HG03060 (cell line): ENCODE results near the gene SCN7A.
"Not testable (repeated sequence)": the region's sequence is repeated elsewhere in the genome, so short reads cannot be mapped to it uniquely, and the experiment has no call there.

Source experiments
- ATAC-seq: cut with Tn5 transposase; IDR thresholded peaks from one replicate; pipeline ENCODE4 v1.9.1; 2021; ENCODE audit warnings: low read depth, moderate number of reproducible peaks; ENCODE audit not compliant: unreplicated experiment

The SCN7A gene

DNA sequence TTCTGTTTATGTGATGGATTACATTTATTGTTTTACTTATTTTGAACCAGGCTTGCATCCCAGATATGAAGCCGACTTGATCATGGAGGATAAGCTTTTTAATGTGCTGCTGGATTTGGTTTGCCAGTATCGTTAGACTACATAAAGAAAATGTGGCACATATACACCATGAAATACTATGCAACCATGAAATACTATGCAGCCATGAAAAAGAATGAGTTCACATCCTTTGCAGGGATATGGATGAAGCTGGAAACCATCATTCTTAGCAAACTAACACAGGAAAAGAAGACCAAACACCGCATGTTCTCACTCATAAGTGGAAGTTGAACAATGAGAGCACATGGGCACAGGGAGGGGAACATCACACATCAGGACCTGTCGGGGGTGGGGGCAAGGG, 38.2 kb downstream of the SCN7A start:
- not testable (repeated sequence) for ATAC-seq

DNA sequence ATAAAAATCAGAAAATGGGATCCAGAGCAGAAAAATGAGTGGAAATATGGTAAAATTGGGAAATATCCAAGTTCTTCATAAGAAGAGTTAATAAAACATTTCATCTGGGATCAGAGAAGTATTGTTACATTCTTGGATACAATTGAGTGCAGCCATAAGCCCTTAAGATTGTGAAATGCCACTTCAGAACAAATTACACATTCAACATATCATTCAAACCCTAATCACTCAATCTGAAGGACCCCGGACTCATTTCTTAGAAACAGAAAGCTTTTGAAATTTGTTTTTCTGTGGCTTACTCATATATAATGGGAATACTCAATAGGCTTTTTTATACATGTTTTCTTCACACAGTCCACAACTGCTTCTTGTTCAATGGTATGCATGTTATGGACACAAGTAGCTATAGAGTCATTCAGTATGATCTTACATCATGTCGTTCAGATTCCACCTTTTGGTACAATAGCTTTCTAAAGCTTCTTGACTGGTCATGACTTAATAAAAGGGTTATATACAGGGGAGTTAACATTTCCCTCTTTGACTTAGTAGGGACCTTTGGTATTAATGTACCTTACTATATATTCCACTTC, 39.9 kb downstream of the SCN7A start:
- ATAC-seq: no peak

DNA sequence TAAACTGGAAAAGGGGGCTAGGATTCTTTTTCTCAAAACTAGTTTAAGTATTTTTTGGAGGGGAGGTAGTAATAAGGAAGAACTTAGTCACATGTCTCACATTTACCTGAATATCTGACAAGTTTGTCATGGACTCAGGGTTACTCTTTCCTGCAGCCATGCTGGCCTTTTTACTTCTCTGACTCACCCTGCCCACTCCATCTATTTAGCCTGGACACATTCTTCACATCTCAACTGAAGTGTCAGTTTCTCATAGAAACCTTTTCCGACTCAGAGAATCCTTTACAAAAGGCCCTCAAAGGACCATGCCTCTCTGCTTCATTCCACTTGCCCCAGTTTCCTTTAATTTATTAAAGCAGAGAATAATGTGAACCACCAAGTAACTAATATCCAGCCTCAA, 42.6 kb downstream of the SCN7A start:
- ATAC-seq: no peak

DNA sequence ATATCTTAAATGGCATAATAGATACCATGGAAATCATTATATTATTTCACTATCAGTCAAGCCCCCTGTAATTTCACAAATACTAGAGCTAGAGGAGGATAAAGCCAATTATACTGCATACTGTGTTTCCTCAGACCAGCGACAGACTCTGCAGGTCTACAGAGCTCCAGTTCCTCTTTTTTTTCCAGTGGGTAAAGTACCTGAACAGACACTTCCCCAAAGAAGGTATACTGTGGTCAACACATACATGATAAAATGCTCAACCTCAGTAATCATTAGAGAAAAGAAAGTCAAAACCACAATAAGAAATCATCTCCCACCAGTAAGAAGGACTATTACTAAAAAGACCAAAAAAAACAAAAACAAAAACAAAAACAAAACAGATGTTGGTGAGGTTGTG, 44.6 kb downstream of the SCN7A start:
- peak; percentile 77 for ATAC-seq

DNA sequence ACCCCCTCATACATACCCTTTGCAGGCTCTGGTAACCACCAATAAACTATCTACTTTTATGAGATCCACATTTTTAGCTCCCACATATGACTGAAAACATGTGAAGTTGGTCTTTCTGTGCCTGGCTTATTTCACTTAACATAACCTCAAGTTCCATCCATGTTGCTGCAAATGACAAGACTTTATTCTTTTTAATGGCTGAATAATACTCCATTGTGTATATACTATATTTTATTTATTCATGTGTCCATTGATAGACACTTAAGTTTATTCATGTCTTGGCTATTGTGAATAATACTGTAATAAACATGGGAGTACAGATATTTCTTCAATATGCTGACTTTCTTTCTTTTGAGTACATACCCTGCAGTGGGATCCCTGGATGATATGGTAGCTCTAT, 45.9 kb downstream of the SCN7A start:
- ATAC-seq: no peak

DNA sequence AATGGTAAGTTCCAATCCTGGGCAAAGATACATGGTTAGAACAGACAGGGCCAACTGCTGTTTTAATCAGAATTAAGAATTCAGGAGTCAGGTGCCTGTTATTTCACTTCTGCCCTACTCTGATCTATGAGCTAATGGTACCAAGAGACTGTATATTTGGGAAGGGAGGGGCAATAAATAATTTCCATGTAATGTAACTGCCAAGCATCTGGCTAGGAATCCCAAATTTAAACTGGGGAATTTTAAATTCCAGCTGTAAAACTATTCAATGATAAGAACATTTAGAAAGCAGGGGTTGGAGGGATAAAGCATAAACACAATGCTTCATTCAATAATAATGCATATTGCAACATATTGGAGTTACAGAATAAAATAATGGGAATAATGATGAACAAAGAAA, 49.7 kb downstream of the SCN7A start:
- no peak for ATAC-seq

DNA sequence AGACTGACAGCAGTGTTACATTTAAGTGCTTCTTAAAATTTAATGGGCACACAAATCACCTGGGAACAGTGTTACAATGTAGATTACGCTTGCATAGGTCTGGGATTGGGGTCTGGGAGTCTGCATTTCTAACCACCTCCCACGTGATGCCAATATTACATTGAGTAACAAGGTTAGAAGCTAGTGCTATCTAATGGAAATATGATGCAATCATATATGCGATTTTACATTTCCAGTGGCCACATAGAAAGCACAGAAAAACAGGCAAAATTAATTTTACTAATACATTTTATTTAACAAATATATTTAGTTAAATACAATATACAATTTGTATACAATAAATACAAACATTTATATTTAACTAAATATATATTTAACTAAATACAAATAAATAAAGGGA, 53.7 kb downstream of the SCN7A start:
- no peak for ATAC-seq

DNA sequence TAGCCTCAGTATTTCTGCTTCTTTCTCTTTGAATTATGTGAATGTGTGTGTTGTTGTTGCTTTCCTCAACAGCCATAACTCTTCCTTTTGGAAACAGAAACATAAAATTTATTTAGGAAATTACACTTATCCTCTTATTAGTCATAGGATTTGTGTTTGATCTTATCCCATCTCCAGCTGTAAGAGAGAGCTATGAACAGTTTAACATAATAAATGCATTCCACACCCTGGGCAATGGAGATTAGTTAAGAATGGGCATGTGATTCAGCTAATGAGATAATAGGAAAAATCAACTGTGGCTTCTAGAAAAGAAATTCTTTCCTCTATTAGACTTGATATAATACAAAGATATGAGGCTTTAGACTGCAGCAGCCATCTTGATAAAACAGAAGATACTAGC, 55.0 kb downstream of the SCN7A start:
- no peak for ATAC-seq

DNA sequence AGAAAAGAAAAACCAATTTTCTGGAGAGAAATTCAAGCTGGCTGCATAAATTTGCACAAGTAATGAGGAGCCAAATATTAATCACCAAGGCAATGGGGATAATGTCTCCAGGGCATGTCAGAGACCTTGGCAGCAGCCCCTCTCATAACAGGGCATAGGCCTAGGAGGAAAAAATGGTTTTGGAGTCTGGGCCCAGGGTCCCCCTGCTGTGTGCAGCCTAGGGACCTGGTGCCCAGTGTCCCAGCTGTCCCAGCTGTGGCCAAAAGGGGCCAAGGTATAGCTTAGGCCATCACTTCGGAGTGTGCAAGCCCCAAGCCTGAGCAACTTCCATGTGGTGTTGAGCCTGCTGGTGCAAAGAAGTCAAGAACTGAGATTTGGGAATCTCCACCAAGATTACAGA, 57.1 kb downstream of the SCN7A start:
- ATAC-seq: no peak

DNA sequence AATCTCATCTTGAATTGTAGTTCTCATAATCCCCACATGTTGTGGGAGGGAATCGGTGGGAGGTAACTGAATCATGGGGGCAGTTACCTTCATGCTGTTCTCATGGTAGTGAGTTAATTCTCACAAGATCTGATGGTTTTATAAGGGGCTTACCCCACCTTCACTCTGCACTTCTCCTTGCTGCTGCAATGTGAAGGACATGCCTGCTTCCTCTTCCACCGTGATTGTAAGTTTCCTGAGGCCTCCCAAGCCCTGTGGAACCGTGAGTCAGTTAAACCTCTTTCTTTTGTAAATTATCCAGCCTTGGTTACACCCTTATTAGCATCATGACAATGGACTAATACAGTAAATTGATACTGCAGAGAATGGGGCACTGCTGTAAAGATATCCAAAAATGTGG, 57.9 kb downstream of the SCN7A start:
- no peak for ATAC-seq

DNA sequence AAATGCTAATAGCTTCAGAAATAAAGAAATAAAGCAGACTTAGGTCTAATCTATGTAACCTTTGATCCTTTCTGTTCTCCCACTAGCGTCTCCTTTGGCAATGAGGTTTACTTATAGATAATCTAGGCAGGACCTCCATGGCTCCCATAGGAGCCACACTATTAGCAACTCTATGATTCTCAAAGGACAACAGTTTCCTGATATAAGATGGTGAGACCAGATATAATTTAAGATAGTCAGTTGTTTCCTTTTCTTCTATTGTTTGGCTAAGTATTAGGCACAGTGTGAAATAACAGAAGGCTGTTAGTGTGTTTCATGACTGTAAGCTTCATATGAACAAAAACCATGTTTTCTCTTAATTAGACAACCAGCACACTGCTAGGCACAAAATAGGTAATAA, 59.6 kb downstream of the SCN7A start:
- no peak for ATAC-seq

DNA sequence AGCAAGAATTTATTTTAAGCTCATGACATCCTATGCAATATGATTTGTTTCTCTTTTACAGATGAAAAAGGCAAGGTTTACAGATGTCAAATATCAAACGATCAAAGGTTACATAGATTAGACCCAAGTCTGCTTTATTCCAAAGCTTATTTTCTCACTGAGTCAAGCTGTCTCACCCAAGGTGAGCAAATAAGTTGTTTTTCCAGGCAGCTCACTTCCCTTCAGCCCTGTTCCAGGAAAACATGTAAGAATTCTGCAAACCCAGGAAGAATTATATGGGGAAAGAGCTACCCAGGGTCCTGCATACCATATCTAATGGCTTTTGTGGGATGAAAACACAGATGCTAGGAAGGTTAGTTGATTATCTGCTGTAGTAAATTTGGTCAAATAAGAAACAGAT, 60.6 kb downstream of the SCN7A start:
- no peak for ATAC-seq

DNA sequence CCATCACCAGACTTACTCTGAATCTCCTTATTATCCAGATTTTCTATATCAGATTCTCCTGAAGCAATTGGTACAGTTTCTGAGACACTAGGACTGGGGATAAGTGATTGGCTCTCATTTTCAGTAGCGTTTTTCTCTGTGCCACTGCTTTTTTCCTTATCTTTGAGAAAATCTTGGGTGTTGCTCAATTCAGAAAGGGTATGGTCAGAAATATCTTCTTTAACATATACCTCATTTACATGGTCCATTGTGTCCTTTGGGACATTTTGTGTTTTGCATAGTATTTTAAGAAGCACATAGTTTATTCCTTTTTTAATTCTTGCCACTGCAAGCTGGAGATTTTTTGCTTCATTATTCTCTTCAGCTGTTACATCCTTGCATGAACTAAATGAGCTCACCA, 61.7 kb downstream of the SCN7A start:
- no peak for ATAC-seq

DNA sequence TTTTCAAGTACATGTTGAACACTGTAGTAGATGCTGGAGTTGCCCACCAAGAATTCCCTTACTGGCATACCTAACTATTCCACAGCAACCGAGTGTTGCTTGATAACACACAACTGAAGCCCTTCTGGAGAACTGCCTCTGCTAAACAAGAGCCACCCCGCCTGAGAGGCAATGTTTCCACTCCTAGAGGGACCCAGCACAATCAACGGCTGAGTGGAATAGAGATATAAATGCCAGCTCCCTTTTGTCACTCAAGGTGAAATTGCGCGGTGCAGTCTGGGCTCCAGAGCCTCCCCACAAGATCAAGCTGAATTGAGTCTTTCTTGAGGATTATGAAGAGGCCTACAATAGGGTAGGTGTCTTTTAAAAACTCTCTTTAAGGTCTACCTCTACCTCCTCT, 69.2 kb downstream of the SCN7A start:
- no peak for ATAC-seq

DNA sequence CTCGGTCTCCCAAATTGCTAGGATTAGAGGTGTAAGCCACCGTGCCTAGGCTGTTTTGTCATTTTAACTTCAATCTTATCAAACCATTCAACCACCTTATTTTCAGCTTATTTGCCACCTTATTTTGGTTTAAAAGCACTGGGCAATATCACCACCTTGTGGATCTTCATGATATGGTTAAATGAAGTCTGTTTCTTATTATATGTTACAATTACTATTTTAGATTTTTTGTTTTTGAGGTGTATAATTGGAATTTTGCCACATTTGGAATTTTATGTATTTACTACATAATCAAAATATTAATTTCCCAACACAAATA, 74.5 kb downstream of the SCN7A start:
- ATAC-seq: no peak

DNA sequence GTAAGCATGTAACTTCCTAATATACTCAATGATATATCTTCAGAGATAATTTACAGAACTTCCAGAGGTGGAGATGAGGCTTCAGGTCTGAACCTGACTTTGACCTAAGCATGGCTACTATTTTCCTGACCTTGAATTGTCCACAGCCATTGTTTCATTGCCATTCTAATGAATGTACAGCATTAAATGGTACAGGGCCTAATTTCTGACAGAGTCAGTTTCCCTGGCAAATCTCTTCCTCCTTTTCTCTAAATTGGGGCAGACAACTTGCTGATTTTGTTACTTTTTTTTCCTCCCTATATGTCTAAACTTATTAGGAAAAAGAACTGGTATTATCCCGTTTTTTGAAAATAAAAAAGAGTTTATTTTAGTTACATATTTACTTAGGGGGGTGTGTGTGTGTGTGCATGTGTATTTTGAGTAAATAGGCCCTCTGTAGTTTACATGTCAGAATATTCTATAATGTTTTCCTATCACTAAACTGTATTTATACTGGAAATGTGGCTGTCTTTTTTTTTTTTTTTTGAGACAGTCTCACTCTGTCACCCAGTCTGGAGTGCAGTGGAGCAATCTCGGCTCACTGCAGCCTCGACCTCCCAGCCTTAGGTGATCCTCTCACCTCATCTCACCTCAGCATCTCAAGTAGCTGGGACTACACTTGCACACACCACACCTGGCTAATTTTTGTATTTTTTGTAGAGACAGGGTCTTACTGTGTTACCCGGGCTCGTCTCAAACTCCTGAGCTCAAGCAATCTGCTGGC, 75.0 kb downstream of the SCN7A start:
- no peak for ATAC-seq

DNA sequence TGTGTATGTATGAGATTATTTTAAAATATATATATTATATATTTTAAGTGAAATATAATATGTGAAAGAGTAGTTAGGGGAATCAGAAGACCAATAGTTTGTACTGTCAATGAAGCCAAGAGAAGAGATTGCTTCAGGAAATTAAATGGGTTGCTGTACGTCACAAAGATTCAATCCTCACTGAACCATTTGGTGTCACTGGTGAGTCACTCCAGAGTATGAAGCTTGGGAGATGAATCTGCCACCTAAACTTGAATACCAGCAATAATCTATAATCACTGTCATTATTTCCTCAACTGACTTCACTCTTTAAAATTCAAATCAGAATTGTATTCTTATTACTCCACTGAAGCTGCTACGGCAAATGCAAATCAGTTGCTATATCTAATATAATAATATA, 76.4 kb downstream of the SCN7A start:
- no peak for ATAC-seq

DNA sequence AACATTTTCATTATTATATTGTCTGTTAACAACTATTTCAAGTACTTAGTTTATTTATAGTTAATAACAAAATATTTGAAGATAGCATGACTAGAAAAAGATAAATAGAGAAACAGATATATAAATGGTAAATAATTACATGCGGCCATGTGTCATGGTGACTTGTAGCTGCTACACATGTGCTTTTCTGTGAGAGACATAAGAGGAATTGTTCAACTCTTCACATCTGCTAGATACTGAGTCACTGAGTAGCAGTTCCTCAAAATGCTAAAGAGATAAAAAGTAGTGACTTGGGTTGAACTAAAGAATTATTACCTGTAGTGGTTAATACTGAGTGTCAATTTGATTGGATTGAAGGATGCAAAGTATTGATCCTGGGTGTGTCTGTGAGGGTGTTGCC, 80.8 kb downstream of the SCN7A start:
- no peak for ATAC-seq

DNA sequence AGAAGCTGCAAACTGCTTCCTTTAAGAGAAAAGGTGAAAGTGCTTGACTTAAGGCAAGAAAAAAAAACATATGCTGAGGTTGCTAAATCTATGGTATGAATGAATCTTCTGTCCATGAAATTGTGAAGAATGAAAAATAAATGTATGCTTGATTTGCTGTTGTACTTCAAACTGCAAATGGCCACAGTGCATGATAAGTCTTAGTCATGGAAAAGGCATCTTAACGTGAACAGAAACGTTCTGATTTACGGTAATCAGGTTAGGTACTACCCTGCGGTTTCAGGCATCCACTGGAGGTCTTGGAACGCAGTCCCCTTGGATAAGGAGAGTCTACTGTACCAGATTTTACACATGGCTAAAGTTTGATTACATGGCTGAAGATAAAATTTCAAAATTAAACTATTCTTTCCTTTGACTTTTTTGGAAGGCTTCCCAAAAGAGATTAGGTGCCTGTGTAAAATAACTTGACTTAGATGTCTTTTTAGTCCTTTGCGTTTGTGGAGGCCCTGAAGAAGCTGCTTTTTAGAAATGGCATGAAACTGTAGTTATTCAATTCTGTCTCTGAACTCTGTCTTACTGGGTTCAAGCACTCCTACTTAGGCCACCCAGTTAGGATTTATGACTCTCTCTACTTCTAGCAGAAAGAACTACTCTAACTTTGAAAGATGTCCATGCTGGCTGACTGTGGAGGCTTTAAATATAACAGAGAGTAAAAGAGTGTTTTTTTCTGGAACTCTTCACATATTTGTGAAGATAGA, 82.4 kb downstream of the SCN7A start:
- no peak for ATAC-seq

DNA sequence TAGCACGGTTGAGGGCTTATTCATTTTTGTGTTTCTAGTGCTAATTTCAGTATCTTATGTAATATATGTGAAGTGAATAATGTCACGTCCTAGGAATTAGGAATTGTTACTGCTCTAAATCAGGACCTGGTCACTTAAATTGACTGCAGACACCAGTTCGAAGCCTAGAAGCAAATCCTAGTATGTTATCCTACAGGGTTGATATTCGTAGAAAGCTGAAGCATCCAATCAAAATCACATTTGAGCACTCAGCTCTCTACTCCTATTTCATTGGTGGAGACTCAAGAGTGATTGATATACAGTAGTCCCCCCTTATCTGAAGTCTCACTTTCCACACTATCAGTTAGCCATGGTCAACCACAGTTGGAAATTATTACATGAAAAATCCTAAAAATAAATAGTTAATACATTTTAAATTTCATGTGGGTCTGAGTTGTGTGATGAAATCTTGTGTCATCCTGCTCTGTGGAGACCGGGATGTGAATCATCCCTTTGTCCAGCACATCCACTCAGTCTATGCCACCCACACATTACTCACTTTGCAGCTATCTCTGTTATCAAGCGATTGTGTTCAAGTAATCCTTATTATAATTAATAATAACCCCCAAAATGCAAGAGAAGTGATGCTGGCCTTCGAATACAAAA, 83.1 kb downstream of the SCN7A start:
- no peak for ATAC-seq

DNA sequence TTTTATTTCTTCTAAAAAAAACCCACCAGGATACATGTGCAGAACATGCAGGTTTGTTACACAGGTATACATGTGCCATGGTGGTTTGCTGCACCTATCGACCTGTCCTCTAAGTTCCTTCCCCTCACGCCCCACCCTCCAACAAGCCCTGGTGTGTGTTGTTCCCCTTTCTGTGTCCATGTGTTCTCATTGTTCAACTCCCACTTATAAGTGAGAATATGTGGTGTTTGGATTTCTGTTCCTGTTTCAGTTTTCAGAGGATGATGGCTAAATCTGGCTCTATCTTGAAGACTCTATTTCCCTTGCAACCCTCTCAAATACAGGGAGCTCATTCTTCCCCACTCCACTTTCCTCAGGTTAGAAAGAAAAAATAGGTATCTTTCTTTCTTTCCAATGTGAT, 86.3 kb downstream of the SCN7A start:
- not testable (repeated sequence) for ATAC-seq

DNA sequence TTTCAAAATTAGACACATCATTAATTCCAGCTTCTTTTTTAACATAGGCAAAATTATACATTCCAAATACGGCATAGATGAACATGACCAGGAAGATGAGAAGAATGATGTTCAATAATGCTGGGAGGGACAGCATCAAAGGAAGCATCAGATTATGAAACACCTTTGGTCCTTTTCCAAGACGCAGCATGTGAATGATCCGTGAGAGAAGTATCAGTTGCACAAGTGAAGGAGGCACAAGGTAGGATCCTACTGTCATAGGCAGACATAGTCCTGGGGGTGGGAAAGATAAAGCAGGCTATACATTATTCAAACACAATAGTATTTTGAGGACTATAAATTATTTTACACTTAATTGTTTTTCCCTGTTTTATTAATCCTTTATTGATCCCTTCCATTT, 87.7 kb downstream of the SCN7A start:
- ATAC-seq: no peak
